Stimulated activated CD4-positive, alpha-beta T cell treated with anti-CD3 and anti-CD28 coated beads, TNF-alpha, amount 100 ng/mL, for 48 hours (primary cell): ENCODE results near the gene DNAH8.
"Not testable (repeated sequence)": the region's sequence is repeated elsewhere in the genome, so short reads cannot be mapped to it uniquely, and the experiment has no call there.

Experiments used
- DNase-seq, 3 donors: peaks; one replicate each; pipeline ENCODE4 v3.0.0-alpha.2; 2020; ENCODE audit warnings: low read depth in 3 of 3

DNAH8 gene

DNA sequence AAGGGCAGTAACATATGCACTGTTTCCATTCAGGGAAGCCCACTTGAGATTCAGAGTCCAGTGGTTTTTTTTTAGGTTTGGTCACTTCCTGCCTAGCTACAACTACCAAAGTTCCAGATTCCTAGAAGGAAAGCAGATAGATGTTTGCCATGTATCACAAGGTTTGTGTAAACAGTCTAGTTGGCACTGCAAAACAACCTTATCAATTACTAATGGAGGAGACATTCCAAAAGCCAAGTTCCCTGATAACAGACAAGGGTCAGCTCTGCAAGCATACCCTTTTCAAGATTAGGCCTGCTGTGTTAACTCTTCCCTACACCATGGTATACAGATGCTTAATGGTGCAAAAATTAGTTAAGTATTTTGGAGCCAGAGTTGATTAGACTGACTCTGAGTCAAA, 192.2 kb downstream of the DNAH8 start:
- DNase-seq: no peak

GRCh38 chr6:38909015-38909730, 194.1 kb downstream of the DNAH8 start:
- DNase-seq: no peak

GRCh38 chr6:38910207-38910606, 195.1 kb downstream of the DNAH8 start:
- DNase-seq: no peak

- DNase-seq: no peak
These were observed 197.3 kb downstream of the DNAH8 start for GRCh38 chr6:38912378-38912777.

DNA sequence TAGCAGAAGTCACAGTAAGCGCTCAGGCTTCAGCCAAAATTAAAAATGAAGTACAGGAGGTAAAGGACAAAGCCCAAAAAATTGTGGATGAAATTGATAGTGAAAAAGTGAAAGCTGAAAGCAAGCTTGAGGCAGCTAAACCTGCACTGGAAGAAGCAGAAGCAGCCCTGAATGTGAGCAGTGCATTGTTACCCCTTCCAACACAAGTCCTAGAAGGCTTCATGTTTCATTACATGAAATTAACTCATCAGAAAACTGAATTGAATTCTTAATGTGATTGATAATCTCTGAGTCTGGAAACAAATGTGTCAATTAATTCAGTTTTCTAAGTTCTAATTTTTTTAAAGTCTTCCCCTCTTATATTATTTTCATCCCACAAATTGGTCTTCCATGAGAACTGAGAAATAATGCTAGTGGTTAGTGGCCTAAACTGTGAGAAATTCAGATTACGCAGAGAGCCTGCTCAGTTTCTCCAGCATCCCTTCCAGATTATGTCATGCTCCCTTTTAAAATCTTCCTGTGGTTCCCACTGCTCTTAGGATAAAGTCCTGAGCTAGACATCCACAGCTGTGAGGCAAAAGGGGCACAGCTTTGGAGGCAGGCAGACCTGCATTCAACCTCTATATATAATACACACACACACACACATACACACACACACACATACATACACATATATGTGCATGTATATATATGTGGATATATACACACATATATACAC, 200.3 kb downstream of the DNAH8 start:
- DNase-seq: no peak

DNA sequence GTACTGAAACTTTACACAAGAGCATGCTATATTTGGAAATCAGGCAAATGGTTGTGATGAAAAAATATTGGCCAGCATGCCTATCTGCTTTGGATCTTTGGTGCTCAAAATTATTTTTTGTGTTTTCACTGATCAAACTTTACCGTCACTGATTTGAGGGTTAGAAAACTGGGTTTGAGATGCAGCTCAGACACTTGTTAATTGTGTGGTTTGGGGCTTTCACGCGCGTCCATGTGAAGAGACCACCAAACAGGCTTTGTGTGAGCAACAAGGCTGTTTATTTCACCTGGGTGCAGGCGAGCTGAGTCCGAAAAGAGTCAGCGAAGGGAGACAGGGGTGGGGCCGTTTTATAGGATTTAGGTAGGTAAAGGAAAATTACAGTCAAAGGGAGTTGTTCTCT, 206.4 kb downstream of the DNAH8 start:
- not testable (repeated sequence) for DNase-seq

- no peak for DNase-seq
These were observed 209.8 kb downstream of the DNAH8 start for GRCh38 chr6:38924791-38925509.

DNA sequence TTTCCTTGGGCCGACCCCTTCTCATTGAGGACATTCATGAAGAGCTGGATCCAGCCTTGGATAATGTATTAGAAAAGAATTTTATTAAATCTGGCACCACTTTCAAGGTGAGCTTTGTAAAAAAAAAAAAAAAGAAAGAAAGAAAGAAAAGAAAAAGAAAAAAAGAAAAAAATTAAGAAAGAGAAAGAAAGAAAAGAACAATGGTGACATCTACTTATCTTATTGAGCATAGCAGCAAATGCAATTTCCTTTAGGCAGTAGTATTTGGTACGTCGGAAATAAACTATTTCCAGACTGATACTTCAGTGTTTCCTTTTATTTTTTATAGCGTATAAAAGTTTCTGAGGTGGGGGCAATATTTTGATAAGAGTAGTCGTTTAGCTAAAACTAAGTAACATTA, 214.4 kb downstream of the DNAH8 start:
- DNase-seq: no peak

DNA sequence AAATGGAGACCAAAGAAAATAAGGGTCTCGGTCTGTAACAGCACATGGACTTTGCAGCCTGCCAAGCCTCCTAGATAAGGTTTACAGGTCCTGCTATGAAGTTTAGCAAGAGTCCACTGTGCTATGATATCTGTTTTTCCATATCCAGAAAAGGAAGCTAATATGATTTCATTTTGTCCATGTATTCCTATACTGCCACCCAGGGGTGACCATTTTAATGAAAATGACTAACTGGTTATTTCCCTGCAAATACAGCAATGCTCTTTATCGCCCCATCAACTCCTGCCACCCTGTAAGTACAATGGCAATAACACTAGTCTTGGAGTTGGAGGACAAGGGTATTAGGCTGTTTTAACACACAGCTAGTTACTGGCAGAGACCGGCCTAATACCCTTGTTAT, 218.3 kb downstream of the DNAH8 start:
- DNase-seq: no peak

DNA sequence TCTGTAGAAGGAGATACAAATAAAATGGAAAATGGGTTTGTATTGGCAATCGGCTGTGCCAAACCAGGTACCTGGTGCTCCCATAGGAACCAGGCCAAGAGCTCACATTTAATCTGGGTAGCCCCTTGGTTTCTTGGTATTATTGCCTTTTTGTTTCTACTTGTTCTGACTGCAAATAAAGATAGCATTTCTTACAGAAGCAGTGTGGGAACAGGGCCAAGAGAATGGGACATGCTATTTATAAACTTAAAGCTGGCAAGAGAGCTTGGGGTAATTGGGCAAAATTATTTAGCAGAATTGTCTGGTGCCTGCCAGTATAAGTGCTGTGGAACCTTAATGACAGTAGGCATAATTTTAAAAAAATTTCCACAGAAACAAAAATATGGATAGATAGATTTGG, 219.9 kb downstream of the DNAH8 start:
- no peak for DNase-seq

DNA sequence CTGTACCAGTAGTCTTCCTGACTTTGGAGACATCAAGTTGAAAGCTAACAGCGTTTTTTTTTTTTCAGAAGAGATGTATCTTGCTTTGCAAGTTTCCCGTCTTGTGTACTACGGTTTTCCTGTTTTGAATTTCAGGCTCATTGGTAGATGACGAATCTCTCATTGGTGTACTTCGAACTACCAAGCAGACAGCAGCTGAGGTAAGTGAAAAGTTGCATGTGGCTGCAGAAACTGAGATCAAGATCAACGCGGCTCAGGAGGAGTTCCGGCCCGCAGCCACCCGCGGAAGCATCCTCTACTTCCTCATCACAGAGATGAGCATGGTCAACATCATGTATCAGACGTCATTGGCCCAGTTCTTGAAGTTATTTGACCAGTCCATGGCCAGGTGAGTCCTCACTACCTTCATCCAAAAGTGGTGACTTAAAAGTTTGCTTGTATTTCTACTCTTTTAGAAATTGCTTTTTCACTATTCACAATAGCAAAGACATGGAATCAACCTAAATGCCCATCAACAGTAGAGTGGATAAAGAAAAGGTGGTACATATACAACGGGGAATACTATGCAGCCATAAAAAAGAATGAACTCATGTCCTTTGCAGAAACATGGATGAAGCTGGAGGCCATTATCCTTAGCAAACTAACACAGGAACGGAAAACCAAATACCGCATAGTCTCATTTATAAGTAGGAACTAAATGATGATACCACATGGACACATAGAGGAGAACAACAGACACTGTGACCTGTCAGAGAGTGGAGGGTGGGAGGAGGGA, 222.9 kb downstream of the DNAH8 start:
- DNase-seq: no peak

DNA sequence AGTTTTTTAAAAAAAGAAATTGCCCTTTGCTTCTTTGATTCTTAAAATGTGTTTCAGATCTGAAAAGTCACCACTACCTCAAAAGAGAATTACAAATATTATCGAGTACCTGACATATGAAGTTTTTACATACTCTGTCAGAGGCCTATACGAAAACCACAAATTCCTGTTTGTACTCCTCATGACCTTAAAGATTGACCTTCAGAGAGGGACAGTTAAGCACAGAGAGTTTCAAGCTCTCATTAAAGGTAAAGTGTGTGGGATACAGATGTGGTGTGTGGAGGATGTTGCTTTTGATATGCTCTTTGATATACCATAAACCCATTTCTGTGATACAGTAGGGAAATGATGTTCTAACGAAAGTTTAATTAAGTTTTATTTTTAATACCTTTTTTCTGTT, 223.6 kb downstream of the DNAH8 start:
- DNase-seq: no peak

DNA sequence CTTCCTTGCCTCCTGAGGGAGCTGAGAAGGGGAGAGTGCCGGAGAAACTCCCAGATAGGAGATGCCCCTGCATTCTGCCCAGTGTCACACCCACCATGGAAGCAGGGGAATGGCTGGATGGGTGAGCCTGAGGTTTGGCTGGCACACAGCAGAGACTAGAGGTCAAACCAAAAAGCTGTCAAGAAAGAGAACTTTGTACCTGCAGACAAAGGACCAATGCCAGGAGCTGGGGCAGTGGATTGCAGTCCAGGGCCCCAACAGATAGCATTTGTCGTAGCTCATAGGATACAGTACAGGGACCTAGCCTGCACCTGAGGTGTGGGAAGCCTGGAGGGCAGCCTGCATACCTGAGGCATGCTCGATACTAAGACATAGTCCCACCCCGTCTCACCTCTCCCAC, 227.3 kb downstream of the DNAH8 start:
- DNase-seq: no peak

DNA sequence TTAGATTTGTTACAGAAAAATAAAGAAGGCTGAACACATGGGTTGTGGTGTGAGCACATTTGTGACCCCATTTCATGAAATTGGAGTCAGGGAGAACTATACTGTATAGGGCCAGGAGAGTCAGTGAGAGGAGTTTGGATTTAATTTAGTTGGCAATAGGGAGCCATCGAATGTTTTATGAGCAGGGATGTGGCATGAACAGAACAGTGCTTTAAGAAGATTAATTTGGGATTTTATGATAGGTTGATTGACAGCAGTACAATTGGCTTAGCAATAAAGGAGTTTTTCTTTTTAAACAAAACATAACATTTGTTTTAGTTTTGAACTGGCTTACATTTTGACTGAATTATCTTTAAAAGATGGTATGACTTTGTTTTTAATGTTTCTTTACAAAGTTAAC, 227.9 kb downstream of the DNAH8 start:
- no peak for DNase-seq

DNA sequence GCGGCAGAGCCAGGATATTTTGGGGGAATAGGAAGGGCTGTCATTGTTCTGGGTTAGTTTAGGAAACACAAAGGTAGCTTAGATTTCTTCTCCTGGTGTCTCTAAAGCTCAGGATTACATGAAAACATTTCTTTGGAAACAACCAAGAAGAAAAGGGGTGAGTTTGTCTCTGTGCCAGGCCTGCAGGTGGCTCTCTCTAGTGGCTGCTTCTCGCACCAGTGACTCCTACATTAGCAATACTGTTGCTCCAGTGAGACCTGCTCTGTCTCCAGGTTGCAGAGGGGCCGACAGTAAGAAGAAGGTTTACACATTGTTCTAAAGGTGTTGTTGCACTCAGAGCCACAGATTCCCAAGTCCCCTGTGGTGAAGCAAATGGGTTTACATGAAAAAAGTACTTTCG, 228.9 kb downstream of the DNAH8 start:
- no peak for DNase-seq

DNA sequence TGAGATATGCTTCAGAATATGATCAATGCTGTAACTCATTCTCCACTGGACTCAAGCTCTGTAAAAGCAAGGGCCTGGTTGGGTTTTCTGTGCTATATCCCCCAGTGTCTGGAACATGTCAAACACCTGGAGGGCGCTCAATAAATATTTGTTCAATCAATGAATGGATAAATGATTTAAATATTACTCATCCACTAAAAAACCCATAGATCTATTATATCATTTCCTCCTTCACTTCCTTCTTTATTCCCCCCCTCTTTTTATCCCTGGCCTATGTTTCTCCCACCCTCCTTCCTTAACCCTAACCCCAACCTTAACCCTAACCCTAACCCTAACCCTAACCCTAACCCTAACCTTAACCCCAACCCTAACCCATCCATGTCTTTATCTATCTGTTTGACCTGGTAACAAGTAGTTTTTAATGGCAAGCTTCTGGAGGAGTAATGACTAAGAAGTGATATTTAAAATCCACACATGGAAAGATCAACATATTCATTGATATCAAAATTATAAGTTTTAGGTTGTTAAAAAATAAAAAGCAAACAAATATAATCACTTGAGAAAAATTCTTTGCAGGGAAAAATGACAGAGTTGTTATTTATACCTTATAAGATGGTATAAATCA, 229.7 kb downstream of the DNAH8 start:
- DNase-seq: no peak

DNA sequence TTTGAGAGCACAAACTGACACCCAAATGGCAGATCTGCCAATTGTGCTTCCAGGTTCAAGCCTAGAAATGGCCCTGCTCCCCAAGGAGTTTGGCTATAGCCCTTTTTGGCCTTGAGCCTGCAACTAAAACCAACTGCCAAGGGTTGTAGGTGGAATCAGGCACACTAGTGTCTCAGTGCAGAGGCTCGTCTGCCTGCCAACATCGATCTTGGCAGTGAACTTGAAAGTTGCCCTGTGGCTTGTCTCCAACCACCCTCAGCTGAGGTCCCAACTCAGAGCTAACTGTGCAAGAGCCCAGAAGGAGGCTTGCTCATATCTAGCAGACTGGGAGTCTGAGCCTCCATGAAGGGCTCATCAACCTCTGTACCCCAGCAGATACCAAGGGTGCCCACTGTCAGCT, 240.8 kb downstream of the DNAH8 start:
- no peak for DNase-seq

DNA sequence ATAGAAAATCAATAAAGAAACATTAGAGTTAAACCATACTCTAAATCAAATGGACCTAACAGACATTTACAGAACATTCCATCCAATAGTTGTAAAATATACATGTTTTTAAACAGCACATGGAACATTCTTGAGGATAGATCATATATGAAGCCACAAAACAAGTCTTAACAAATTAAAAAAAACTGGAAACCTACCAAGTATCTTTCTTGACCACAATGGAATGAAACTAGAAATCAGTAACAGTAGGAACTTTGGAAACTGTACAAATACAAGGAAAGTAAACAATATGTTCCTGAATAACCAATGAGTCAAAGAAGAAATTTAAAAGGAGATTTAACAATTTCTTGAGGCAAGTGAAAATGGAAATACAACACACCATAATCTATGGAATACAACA, 242.3 kb downstream of the DNAH8 start:
- DNase-seq: no peak

DNA sequence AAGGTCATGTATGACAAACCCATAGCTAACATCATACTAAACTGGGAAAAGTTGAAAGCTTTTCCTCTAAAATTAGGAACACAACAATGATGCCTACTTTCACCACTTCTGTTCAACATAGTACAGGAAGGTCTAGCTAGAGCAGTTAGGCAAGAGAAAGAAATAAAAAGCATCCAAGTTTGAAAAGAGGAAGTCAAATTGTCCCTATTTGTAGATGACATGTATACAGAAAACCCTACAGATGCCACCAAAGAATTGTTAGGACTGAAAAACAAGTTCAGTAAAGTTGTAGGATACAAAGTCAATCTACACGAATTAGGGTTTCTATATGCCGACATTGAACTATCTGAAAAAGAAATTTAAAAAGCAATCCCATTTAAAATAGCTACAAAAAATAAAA, 244.0 kb downstream of the DNAH8 start:
- DNase-seq: no peak

DNA sequence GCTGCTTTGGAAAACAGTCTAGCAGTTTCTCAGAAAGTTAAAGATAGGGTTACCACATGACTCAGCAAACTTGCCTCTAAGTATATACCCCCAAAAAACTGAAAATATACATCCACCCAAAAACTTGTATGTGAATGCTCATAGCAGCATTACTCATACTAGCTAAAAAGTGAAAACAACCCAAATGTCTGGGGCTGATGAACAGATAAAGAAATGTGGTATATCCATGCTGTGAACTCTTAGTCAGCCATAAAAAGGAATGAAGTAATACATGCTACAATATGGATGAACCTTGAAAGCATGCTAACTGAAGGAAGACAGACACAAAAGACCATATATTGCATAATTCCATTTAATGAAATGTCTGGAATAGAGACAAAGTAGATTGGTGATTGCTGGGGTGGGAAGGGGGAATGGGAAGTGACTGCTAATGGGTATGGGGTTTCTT, 253.6 kb downstream of the DNAH8 start:
- no peak for DNase-seq

GRCh38 chr6:38973178-38974057, 258.3 kb downstream of the DNAH8 start:
- peak; percentile 1 to 21 (median 8) for DNase-seq
